Keratinocyte (primary cell): ENCODE measurements around the gene EYA4.

Experiments
- EZH2 ChIP-seq: IDR thresholded peaks from one replicate; pipeline ENCODE4 v1.6.1; 2012; ENCODE audit warnings: inconsistent platforms, mild to moderate bottlenecking, low read length, moderate library complexity
- TF ChIP-seq, protein P1 (sequence below), 3 experiments: IDR thresholded peaks in 1 of 3; conservative IDR thresholded peaks in 1 of 3; optimal IDR thresholded peaks in 1 of 3; 2 replicates in 2 of 3; 3 replicates in 1 of 3; pipeline versions ENCODE3 to v1.5.1; 2011; ENCODE audit warnings: low read length in 3 of 3, mild to moderate bottlenecking in 3 of 3, moderate library complexity in 2 of 3, control low read depth in 1 of 3, inconsistent platforms in 1 of 3; ENCODE audit not compliant: insufficient read depth in 2 of 3; ENCODE audit errors: extremely low read depth in 1 of 3

DNA sequence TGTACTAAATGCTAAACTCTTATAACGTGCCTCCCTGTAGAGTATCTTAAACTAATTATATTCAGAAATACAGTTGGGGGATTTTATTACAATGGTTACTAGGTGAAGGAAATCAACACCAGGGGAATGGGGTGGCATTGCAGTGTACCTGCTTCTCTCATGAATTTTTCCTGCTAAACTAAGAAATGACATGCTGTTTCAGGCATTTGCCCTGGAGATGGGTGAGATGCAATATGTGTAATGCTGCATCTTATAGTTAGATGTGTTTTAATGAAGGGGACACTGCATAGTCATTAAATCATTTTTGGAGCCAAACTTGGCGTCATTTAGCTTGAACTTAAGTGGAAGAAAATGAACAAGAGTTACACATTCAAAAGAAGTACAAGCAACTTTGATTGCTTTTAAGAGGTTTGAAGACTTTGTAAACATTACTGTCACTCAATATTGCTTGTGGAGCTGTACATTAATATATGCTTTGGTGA lies 4.3 kb downstream of the EYA4 start:
- TF ChIP-seq, protein P1, sequence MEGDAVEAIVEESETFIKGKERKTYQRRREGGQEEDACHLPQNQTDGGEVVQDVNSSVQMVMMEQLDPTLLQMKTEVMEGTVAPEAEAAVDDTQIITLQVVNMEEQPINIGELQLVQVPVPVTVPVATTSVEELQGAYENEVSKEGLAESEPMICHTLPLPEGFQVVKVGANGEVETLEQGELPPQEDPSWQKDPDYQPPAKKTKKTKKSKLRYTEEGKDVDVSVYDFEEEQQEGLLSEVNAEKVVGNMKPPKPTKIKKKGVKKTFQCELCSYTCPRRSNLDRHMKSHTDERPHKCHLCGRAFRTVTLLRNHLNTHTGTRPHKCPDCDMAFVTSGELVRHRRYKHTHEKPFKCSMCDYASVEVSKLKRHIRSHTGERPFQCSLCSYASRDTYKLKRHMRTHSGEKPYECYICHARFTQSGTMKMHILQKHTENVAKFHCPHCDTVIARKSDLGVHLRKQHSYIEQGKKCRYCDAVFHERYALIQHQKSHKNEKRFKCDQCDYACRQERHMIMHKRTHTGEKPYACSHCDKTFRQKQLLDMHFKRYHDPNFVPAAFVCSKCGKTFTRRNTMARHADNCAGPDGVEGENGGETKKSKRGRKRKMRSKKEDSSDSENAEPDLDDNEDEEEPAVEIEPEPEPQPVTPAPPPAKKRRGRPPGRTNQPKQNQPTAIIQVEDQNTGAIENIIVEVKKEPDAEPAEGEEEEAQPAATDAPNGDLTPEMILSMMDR (optimal IDR thresholded peaks at IDR 0.05 in 1 of 3, IDR thresholded peaks at IDR 0.05 in 1 of 3, conservative IDR thresholded peaks at IDR 0.05 in 1 of 3; ENCODE audit: extremely low read depth in 1 of 3, insufficient read depth in 2 of 3, low read length in 3 of 3): no peak
- no peak for TF ChIP-seq EZH2
